Activated CD8-positive, alpha-beta T cell treated with anti-CD3 and anti-CD28 coated beads, Interleukin-2, amount 10 ng/mL, durations not matched to agents 7 days and 5 days (primary cell): ENCODE results near the gene KIAA1217. TPM values are rescaled to one million over a fixed set of nuclear protein-coding genes. Genes with fewer than 3 reads are reported as not detected.
A peak's percentile ranks its signal among the peaks of the same experiment; 100 is the strongest.

Source experiments
- ATAC-seq: fragments of 150-1000 bp; cut with Tn5 transposase; one replicate; pipeline ENCODE4 v1.10.0; 2021; ENCODE audit warnings: moderate library complexity
- CTCF ChIA-PET: fragments of 350-600 bp; sonication (Branson Sonifier 250); formaldehyde crosslinking; loops from one replicate; lab custom pipeline; 2021; ENCODE audit warnings: antibody characterized with exemption; lab: Charles Lee
- POLR2A ChIA-PET: fragments of 350-600 bp; sonication (Branson Sonifier 250); formaldehyde crosslinking; loops from one replicate; lab custom pipeline; 2021; ENCODE audit warnings: antibody characterized with exemption; lab: Charles Lee
- DNase-seq: peaks from one replicate; pipeline ENCODE4 v3.0.0-alpha.2; 2020
- H3K27ac Mint-ChIP-seq: one replicate; pipeline ENCODE4 v1.8.0; 2021; ENCODE audit warnings: mild to moderate bottlenecking, mixed read lengths
- H3K27me3 Mint-ChIP-seq: one replicate; pipeline ENCODE4 v1.8.0; 2021; ENCODE audit warnings: low read depth, mixed read lengths
- H3K36me3 Mint-ChIP-seq: one replicate; pipeline ENCODE4 v1.8.0; 2021; ENCODE audit warnings: low read depth, mixed read lengths
- H3K4me1 Mint-ChIP-seq: one replicate; pipeline ENCODE4 v1.8.0; 2021; ENCODE audit warnings: low read depth, mixed read lengths
- H3K4me3 Mint-ChIP-seq: one replicate; pipeline ENCODE4 v1.8.0; 2021; ENCODE audit warnings: mild to moderate bottlenecking, mixed read lengths
- H3K9me3 Mint-ChIP-seq: one replicate; pipeline ENCODE4 v1.8.0; 2022; ENCODE audit warnings: mixed read lengths; ENCODE audit not compliant: insufficient read depth
- total RNA-seq, 2 experiments: library from RNA; stranded (reverse); gene quantifications; one replicate each; pipeline ENCODE4 v1.2.3, GENCODE V29; 2021

KIAA1217 gene
- total RNA-seq, 2 experiments from 2014 or later = not detected

- H3K27me3 Mint-ChIP-seq = no peaks in the 10 kb centered on the region
- POLR2A ChIA-PET = no interaction called here
- H3K27ac Mint-ChIP-seq = no peak overlapping the region
- H3K4me1 Mint-ChIP-seq = no peaks in the 10 kb centered on the region
- ATAC-seq (no peak), DNase-seq (no peak)
- CTCF ChIA-PET = no interaction called here
- H3K4me3 Mint-ChIP-seq = no peak overlapping the region
- no peaks in the 10 kb centered on the region for H3K9me3 Mint-ChIP-seq
- H3K36me3 Mint-ChIP-seq = no peaks in the 10 kb centered on the region
Measured at GRCh38 chr10:24545585-24545984, 336.6 kb downstream of the KIAA1217 start.

- no peak for DNase-seq
- CTCF ChIA-PET = no interaction called here
- no peaks in the 10 kb centered on the region for H3K9me3 Mint-ChIP-seq
- no peak overlapping the region for H3K4me3 Mint-ChIP-seq
- POLR2A ChIA-PET = no interaction called here
- no peaks in the 10 kb centered on the region for H3K4me1 Mint-ChIP-seq
- no peak for ATAC-seq
- peaks cover under 1% of the 10 kb centered on the region for H3K27me3 Mint-ChIP-seq
- no peak overlapping the region for H3K27ac Mint-ChIP-seq
- H3K36me3 Mint-ChIP-seq = no peaks in the 10 kb centered on the region
Measured at GRCh38 chr10:24550680-24551079, 341.7 kb downstream of the KIAA1217 start.

- H3K27me3 Mint-ChIP-seq = peaks cover 2% of the 10 kb centered on the region
- H3K9me3 Mint-ChIP-seq = no peaks in the 10 kb centered on the region
- H3K4me3 Mint-ChIP-seq = no peak overlapping the region
- no peak for DNase-seq
- no peak overlapping the region for H3K27ac Mint-ChIP-seq
- no peak for ATAC-seq
- no peaks in the 10 kb centered on the region for H3K36me3 Mint-ChIP-seq
- CTCF ChIA-PET = no interaction called here
- POLR2A ChIA-PET = no interaction called here
- H3K4me1 Mint-ChIP-seq = peaks cover 1% of the 10 kb centered on the region
Measured at GRCh38 chr10:24551161-24551560, 342.2 kb downstream of the KIAA1217 start.

GRCh38 chr10:24552346-24553016, 343.5 kb downstream of the KIAA1217 start:
- CTCF ChIA-PET = interaction anchor here (0.8 kb wide), 1 partner anchor 11 kb away, joined by 3 read pairs; no protein-coding TSS in a partner anchor
- DNase-seq (peak; percentile 23), ATAC-seq (peak; percentile 58)
- no peak overlapping the region for H3K27ac Mint-ChIP-seq
- H3K27me3 Mint-ChIP-seq = peaks cover 2% of the 10 kb centered on the region
- POLR2A ChIA-PET = no interaction called here
- H3K4me3 Mint-ChIP-seq = no peak overlapping the region
- H3K9me3 Mint-ChIP-seq = no peaks in the 10 kb centered on the region
- no peaks in the 10 kb centered on the region for H3K36me3 Mint-ChIP-seq
- peaks cover 10% of the 10 kb centered on the region for H3K4me1 Mint-ChIP-seq

DNA sequence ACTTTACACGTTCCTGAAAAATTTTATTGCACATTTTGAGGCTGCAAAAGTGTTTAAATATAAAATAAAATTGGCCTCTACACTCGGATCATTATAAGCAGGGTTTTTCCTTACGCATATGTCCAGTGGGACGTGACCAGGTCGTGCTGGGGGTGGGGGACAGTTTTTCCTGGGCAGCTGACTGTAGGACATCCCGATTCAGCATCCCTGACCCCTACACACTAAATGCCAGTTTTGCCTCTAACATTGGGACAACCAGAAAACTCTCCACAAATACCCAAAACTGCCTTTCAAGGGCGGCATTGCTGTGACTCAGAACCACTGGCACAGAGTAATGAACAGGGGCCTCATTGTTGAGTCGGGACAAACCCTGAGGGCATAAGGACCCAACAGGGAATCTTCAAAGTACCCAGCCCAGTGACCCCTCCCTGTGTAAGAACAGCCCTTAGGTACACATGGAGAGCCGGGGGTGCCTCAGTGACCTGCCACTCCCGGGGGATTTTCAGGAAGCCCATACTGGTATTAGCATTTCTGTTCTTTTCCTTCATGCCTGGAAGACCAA, 344.2 kb downstream of the KIAA1217 start:
- Mint-ChIP-seq H3K4me1 (peaks cover 10% of the 10 kb centered on the region), H3K27me3 (peaks cover 2% of the 10 kb centered on the region), H3K9me3 (no peaks in the 10 kb centered on the region), H3K4me3 (no peak overlapping the region), H3K27ac (no peak overlapping the region), H3K36me3 (no peaks in the 10 kb centered on the region)
- DNase-seq = no peak
- ChIA-PET CTCF (interaction anchor here (0.8 kb wide), 1 partner anchor 10 kb away, joined by 3 read pairs; no protein-coding TSS in a partner anchor), POLR2A (no interaction called here)
- ATAC-seq = no peak

GRCh38 chr10:24554036-24554435, 345.1 kb downstream of the KIAA1217 start:
- ATAC-seq (no peak), DNase-seq (no peak)
- ChIA-PET POLR2A (no interaction called here), CTCF (no interaction called here)
- H3K4me1 Mint-ChIP-seq = peaks cover 10% of the 10 kb centered on the region
- H3K27ac Mint-ChIP-seq = no peak overlapping the region
- H3K27me3 Mint-ChIP-seq = peaks cover 2% of the 10 kb centered on the region
- no peaks in the 10 kb centered on the region for H3K9me3 Mint-ChIP-seq
- no peak overlapping the region for H3K4me3 Mint-ChIP-seq
- no peaks in the 10 kb centered on the region for H3K36me3 Mint-ChIP-seq

DNA sequence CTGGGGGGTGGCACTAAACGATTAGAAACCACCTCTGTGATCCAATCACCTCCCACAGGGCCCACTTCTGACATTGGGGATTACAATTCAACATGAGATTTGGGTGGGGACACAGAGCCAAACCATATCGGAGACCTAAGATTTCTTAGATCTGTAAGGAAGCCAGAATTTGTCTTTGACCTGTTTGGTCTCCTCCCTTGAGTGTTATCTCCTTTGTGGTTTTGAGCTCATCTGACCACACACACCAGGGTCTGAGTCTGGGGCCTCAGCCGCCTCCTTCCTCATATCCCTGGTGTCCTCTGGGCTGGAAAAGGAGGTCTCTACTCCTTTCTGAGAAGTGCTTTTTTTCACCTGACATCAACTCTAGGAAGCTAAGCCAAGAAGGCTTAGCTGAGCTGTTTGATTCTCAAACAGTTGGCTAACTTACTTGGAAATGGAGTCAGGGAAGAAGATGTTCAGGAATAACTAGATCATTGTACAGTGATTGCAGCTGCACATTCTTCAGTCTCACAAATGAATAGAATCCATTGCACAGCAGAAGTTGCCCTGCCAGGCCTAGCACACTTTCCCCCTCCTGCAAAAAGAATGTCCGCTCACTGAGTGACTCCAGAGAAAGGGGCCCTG, 347.3 kb downstream of the KIAA1217 start:
- POLR2A ChIA-PET = no interaction called here
- ATAC-seq = no peak

DNA sequence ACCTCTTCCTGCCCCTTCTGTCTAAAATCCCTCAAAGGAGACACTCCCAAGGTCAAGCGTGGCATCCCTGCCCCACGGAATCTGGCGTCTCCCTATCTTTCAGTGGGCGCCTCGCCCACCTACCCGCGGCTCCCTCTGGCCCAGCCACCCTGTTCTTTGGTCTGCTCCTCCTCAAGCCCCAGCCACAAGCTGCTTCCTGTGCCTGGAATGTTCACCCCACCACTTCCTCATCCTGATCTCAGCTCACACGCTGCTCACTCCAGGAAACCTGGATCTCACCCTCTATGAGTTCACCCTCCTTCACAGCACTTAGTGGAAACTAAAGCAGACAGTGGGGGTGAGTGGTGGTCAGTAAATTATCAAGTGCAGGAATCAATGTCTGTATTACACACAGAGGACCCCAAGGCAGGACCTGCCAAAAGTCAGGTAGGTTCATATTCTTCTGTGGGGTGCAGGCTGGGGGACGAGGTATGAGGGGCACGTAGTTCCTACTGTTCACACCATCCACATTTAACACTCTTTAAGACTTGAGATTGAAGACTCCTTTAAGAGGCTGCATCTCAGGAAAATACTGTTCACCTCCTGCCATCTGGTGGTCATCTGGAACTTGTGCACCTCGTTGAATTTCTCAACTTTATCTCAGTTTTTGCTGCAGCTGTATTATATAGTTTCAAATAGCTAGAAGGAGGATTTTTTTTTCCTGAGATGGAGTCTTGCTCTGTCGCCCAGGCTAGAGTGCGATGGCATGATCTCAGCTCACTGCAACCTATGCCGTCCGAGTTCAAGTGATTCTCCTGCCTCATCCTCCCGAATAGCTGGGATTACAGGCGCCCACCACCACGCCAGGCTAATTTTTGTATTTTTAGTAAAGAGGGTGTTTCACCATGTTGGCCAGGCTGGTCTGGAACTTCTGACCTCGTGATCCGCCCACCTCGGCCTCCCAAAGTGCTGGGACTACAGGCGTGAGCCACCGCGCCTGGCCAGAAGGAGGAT, 348.1 kb downstream of the KIAA1217 start:
- H3K9me3 Mint-ChIP-seq = no peaks in the 10 kb centered on the region
- peak; percentile 45 for DNase-seq
- ChIA-PET CTCF (interaction anchor here (2.2 kb wide), 1 partner anchor 38 kb away, joined by 15 read pairs; no protein-coding TSS in a partner anchor), POLR2A (no interaction called here)
- H3K27me3 Mint-ChIP-seq = peaks cover 2% of the 10 kb centered on the region
- peak; percentile 68 for ATAC-seq
- no peak overlapping the region for H3K27ac Mint-ChIP-seq
- H3K4me3 Mint-ChIP-seq = no peak overlapping the region
- H3K4me1 Mint-ChIP-seq = peaks cover 10% of the 10 kb centered on the region
- no peaks in the 10 kb centered on the region for H3K36me3 Mint-ChIP-seq

More for the DNA sequence above, 347.3 kb downstream of the KIAA1217 start:
- no peaks in the 10 kb centered on the region for H3K9me3 Mint-ChIP-seq
- peaks cover 10% of the 10 kb centered on the region for H3K4me1 Mint-ChIP-seq
- no peak overlapping the region for H3K4me3 Mint-ChIP-seq
- no peak overlapping the region for H3K27ac Mint-ChIP-seq
- CTCF ChIA-PET = interaction anchor here (2.2 kb wide), 1 partner anchor 37 kb away, joined by 15 read pairs; no protein-coding TSS in a partner anchor
- H3K36me3 Mint-ChIP-seq = no peaks in the 10 kb centered on the region
- H3K27me3 Mint-ChIP-seq = peaks cover 2% of the 10 kb centered on the region
- no peak for DNase-seq

GRCh38 chr10:24561453-24561852, 352.5 kb downstream of the KIAA1217 start:
- POLR2A ChIA-PET = no interaction called here
- H3K36me3 Mint-ChIP-seq = no peaks in the 10 kb centered on the region
- H3K4me1 Mint-ChIP-seq = peaks cover 7% of the 10 kb centered on the region
- H3K4me3 Mint-ChIP-seq = no peak overlapping the region
- ATAC-seq (no peak), DNase-seq (peak; percentile 1)
- no peaks in the 10 kb centered on the region for H3K9me3 Mint-ChIP-seq
- H3K27me3 Mint-ChIP-seq = no peaks in the 10 kb centered on the region
- CTCF ChIA-PET = interaction anchor here (1.1 kb wide), 1 partner anchor 56 kb away, joined by 3 read pairs; no protein-coding TSS in a partner anchor
- no peak overlapping the region for H3K27ac Mint-ChIP-seq

GRCh38 chr10:24568042-24568441, 359.1 kb downstream of the KIAA1217 start:
- Mint-ChIP-seq H3K9me3 (no peaks in the 10 kb centered on the region), H3K27ac (no peak overlapping the region), H3K4me1 (no peaks in the 10 kb centered on the region), H3K27me3 (peaks cover 3% of the 10 kb centered on the region), H3K4me3 (no peak overlapping the region), H3K36me3 (no peaks in the 10 kb centered on the region)
- DNase-seq (no peak), ATAC-seq (no peak)
- ChIA-PET CTCF (no interaction called here), POLR2A (no interaction called here)

DNA sequence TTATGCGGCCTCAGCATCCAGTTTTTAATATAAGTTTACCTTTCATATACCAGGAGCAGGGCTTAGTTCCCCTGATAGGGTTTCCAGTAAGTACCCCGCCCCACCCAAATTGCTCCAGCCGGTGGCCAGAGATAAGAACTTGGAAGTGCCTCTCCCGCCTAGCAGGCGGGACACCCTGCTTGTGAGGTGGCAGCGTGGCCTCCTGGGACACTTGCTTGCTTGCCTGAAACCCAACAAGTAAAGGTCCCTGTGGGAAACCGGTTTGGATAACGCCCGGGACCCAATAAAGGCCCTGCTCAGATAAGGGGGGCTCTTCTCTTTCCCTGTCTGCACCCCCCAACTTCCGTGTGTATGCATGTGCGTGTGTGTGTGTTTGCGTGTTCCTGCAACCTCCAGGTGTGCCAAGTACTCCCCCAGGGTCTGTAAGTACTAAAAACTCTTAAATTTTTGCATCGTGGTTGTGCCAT, 360.4 kb downstream of the KIAA1217 start:
- H3K9me3 Mint-ChIP-seq = no peaks in the 10 kb centered on the region
- H3K27ac Mint-ChIP-seq = no peak overlapping the region
- peaks cover 3% of the 10 kb centered on the region for H3K27me3 Mint-ChIP-seq
- POLR2A ChIA-PET = no interaction called here
- no peaks in the 10 kb centered on the region for H3K36me3 Mint-ChIP-seq
- CTCF ChIA-PET = no interaction called here
- no peak for ATAC-seq
- H3K4me1 Mint-ChIP-seq = no peaks in the 10 kb centered on the region
- no peak for DNase-seq
- no peak overlapping the region for H3K4me3 Mint-ChIP-seq
